AG10803 (cell line): ENCODE data around the gene GRIK5.
"Not testable (repeated sequence)": the region's sequence is repeated elsewhere in the genome, so short reads cannot be mapped to it uniquely, and the experiment has no call there.

Experiments used
- DNase-seq: peaks from one replicate; pipeline ENCODE4 v3.0.0; 2010; ENCODE audit warnings: low read depth
- H3K4me3 ChIP-seq: 2 replicates; pipeline ENCODE4 v1.5.1; 2011; ENCODE audit warnings: mild to moderate bottlenecking, low read length, control low read depth
- TF ChIP-seq, protein P1 (sequence below): conservative IDR thresholded peaks from 2 replicates; pipeline ENCODE4 v1.5.1; 2011; ENCODE audit warnings: mild to moderate bottlenecking, low read length, control low read depth, inconsistent platforms

GRIK5 gene

DNA sequence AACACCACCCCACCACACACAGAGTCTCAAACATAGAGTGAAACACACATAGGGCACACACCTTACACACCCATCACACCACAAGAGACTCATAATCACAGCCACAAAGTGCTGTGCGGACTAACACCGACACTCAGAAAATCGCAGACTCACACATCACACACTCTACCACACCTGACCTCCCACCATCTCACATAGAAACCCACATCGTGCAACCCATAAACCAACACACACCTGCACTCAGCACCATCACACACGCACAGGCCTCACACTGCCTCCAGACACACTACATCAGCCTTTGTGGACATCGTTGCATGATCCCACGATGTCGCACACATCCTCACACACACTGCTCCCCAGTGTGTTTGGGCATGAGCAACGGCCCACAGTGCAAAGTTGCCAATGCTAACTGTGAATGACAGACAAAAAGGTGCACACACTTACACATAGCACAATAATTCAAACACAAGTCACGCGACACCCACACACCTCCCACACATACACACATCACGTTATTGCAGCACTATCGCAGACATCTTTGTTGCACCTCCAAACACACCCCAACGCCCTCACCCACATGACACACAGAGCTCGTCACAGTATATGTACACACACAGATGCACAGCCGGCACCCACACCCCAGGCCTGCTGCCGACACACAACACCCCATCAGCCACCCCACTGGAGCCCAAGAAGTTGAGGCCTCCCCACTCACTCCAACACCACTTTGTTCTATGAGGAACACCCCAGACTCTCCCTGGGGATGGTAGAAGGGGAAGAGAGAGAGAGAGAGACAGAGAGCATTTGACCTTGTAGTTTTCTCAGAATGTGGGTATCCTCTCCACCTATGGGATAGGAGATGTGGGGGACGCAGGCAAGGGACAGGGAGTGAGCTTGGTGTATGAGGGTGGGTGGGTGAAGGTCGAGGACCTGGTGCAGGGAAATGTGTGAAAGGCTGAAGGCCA, 74.7 kb downstream of the GRIK5 start:
- no peak for DNase-seq
- H3K4me3 ChIP-seq: no peak overlapping the region
- TF ChIP-seq, protein P1, sequence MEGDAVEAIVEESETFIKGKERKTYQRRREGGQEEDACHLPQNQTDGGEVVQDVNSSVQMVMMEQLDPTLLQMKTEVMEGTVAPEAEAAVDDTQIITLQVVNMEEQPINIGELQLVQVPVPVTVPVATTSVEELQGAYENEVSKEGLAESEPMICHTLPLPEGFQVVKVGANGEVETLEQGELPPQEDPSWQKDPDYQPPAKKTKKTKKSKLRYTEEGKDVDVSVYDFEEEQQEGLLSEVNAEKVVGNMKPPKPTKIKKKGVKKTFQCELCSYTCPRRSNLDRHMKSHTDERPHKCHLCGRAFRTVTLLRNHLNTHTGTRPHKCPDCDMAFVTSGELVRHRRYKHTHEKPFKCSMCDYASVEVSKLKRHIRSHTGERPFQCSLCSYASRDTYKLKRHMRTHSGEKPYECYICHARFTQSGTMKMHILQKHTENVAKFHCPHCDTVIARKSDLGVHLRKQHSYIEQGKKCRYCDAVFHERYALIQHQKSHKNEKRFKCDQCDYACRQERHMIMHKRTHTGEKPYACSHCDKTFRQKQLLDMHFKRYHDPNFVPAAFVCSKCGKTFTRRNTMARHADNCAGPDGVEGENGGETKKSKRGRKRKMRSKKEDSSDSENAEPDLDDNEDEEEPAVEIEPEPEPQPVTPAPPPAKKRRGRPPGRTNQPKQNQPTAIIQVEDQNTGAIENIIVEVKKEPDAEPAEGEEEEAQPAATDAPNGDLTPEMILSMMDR: no peak

DNA sequence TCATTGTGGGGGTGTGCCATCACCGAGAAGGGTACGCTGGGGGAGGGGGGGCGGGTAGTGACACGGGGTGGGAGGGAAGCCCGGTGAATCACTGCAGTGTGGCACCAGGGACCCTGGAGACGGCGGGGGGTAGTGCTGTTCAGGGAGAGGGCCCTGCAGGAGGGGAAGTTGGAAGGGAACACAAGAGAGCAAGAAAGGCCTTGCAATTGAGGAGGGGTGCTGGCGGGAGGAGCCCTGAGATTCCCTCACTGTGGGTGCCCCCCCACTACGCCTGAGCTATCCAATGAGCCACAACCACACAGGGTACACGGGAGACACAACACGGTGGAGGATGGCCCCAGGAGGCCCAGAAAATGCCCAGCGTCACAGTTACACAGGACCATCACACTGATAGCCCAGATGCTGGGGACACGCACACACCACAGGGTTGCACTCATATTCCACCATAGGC, 75.5 kb downstream of the GRIK5 start:
- no peak overlapping the region for H3K4me3 ChIP-seq
- TF ChIP-seq, protein P1: no peak
- no peak for DNase-seq

DNA sequence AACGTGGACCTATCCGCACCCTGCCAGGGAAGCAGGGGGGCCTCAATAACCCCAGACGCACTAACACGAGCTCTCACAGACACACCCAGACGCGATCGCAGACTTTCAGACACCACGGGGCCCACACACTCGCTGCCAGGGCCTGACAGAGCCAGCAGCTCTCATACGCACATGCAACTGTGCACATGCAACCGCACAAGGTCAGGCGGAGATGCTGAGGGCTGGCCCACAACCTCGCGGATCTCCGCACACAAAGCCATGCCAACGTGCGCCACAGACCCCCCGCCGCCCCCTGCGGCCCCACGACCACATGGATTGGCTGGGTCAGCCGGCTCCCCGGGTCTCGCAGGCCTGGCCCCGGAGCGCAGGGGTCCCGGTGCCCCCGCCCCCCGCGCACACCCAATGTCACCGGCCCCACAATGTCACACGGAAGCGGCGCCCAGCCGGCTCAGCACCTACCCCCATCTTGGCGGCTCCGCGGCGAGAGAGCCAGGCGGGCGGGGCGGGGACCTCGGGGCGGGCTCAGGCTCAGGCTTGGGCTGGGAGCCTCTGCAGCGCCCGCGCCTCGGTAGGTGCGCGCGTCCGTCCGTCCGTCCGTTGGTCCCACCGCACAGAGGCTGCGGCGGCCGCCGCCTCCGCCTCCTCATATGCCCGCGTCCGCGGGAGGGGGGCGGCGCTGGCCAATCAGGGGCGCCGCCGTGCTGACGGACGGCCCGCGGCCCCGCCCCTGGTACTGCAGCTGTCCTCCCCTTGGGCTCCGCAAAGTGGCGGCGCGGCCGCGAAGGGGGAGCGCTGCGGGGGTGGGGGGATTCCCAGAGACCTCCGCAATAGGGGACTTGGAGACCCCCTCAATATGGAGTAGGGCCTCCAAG, 76.2 kb downstream of the GRIK5 start, which contains the start of gene ATP1A3:
ATP1A3 (minus strand) TSS at position 619 of the 872 bp plus-strand sequence; CDS start at position 465, 154 bp downstream.
- H3K4me3 ChIP-seq: no peak within 1 kb of the TSS; the same call in 1 of the 2 replicates
- TF ChIP-seq, protein P1: no peak
- peak; percentile 24 for DNase-seq

DNA sequence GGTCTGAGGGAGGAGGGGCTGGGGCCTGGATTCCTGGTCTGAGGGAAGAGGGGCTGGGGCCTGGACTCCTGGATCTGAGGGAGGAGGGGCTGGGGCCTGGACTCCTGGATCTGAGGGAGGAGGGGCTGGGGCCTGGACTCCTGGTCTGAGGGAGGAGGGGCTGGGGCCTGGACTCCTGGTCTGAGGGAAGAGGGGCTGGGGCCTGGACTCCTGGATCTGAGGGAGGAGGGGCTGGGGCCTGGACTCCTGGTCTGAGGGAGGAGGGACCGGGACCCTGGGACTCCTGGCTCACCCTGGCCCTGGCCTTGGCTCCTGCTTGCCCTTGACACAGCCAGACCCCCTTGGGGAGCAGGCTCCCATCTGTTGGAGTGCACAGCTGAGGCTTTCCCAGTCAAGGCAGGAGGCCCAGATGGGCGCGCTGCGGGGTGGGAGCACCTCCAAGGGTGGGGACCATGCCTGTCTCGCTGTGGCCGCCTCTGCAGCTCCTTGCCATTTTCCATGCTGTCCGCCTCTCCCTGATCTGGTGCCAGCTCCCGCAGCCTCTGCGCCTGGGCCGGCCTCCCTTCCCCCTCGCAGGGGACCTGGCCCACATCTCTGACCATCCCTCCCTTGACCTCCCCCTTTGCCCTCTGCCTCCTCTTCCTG, 78.0 kb downstream of the GRIK5 start:
- H3K4me3 ChIP-seq, DNase-seq: not testable (repeated sequence)

DNA sequence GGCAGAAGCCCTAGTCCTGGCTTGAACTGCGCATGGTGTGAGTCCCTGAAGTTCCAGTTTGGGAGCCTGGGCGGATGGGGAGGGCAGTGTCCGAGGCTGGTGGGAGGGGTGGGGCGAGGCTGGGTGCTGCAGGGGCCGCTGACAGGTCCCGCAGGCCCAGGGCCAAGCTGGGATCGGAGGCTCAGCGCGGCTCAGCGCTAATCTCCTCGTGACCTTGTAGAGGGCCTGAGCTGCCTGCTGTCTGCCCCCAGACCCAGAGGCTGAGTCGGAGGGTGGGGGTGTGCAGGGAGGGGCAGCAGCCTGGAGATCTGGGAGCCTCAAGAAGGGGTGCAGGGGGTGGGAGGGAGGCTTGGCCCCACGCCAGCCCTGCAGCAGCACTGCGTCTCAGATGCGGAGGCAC, 79.0 kb downstream of the GRIK5 start:
- no peak for DNase-seq
- TF ChIP-seq, protein P1: no peak
- no peak overlapping the region for H3K4me3 ChIP-seq

DNA sequence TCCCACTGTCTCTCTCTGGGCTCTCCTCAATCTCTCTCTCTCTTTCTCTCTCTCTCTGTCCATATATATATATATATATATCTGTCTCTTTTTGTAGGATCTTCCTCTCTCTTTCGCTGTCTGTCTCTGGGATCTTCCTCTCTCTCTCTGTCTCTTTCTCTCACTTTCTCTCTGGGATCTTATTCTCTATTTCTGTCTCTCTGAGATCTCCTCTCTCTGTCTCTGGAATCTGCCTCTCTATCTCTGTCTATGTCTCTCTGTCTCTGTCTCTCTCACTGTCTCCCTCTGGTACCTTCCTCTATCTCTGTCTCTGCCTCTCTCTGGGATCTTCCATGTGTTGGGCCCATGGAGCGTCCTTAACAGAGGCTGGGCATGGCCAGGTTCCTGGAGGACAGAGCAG, 79.4 kb downstream of the GRIK5 start:
- TF ChIP-seq, protein P1: no peak

DNA sequence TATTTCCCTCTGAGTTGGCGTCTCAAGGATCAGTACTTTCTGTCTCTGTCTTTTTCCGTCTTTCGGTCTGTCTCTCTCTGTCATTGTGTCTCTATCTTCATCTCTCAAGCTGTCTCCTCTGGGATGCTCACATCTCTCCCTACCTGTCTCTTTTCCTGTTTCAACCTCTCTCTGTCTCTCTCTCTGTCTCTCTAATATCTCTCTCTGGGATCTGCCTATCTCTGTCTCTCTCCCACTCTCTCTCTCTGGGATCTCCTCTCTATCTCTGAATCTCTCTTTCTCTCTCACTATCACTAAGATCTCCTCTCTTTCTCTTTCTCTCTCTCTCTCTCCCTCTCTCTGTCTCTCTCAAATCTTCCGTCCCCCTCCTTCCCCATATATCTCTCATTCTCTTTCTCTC, 80.0 kb downstream of the GRIK5 start:
- TF ChIP-seq, protein P1: no peak
- DNase-seq: no peak
- H3K4me3 ChIP-seq: no peak overlapping the region

More for the DNA sequence above, 79.4 kb downstream of the GRIK5 start:
- DNase-seq: no peak
- H3K4me3 ChIP-seq: no peak overlapping the region
